IPS DF 19.7 (cell line): ENCODE measurements around the gene TBL1Y.
"Not testable (repeated sequence)": the region's sequence is repeated elsewhere in the genome, so short reads cannot be mapped to it uniquely, and the experiment has no call there.

Experiments
- DNase-seq: peaks from one replicate; pipeline ENCODE4 v3.0.0-alpha.2; 2013; ENCODE audit warnings: low read depth, low spot score

TBL1Y gene

GRCh38 chrY:6910372-6911252 lies at the start of gene TBL1Y:
TBL1Y (plus strand) TSS chrY:6910697; CDS start chrY:7025085, 114,388 bp downstream.
- no peak for DNase-seq

- no peak for DNase-seq
Measured at GRCh38 chrY:6894496-6894895, 16.0 kb upstream of the TBL1Y start.

- no peak for DNase-seq
Measured at GRCh38 chrY:6895236-6895635, 15.3 kb upstream of the TBL1Y start.

GRCh38 chrY:6902116-6902515 lies 8.4 kb upstream of the TBL1Y start:
- not testable (repeated sequence) for DNase-seq

GRCh38 chrY:6907591-6907990 lies 2.9 kb upstream of the TBL1Y start:
- DNase-seq: no peak

- not testable (repeated sequence) for DNase-seq
Measured at GRCh38 chrY:6908021-6908420, 2.5 kb upstream of the TBL1Y start.

GRCh38 chrY:6909118-6909521 lies 1.4 kb upstream of the TBL1Y start:
- DNase-seq: no peak

- DNase-seq: no peak
Measured at GRCh38 chrY:6909856-6910255, 641 bp upstream of the TBL1Y start.

- no peak for DNase-seq
Measured at GRCh38 chrY:6911253-6911881, 870 bp downstream of the TBL1Y start, which contains the start of gene AMELY. AMELY (minus strand) TSS chrY:6911752; CDS start chrY:6872608, 39,144 bp downstream.

GRCh38 chrY:6913362-6913761 lies 2.9 kb downstream of the TBL1Y start:
- no peak for DNase-seq

GRCh38 chrY:6921061-6921460 lies 10.6 kb downstream of the TBL1Y start:
- no peak for DNase-seq

GRCh38 chrY:6928265-6928664 lies 17.8 kb downstream of the TBL1Y start:
- DNase-seq: no peak

- no peak for DNase-seq
Measured at GRCh38 chrY:6929237-6929636, 18.7 kb downstream of the TBL1Y start.

GRCh38 chrY:6931779-6932396 lies 21.4 kb downstream of the TBL1Y start:
- no peak for DNase-seq

GRCh38 chrY:6935497-6935896 lies 25.0 kb downstream of the TBL1Y start:
- DNase-seq: no peak

- no peak for DNase-seq
Measured at GRCh38 chrY:6947695-6948094, 37.2 kb downstream of the TBL1Y start.

GRCh38 chrY:6948378-6948777 lies 37.9 kb downstream of the TBL1Y start:
- no peak for DNase-seq

GRCh38 chrY:6949947-6950346 lies 39.5 kb downstream of the TBL1Y start:
- no peak for DNase-seq

- DNase-seq: peak; percentile 38
Measured at GRCh38 chrY:6964732-6965131, 54.2 kb downstream of the TBL1Y start.

- no peak for DNase-seq
Measured at GRCh38 chrY:6966521-6966920, 56.0 kb downstream of the TBL1Y start.

- no peak for DNase-seq
Measured at GRCh38 chrY:6967736-6968135, 57.2 kb downstream of the TBL1Y start.

GRCh38 chrY:6968191-6968590 lies 57.7 kb downstream of the TBL1Y start:
- no peak for DNase-seq
